Measurements from ENCODE around the gene UBE2R2. TPM values are rescaled to one million over a fixed set of nuclear protein-coding genes. Genes with fewer than 3 reads are reported as not detected.
A peak's percentile ranks its signal among the peaks of the same experiment; 100 is the strongest.
"Not testable (repeated sequence)": the region's sequence is repeated elsewhere in the genome, so short reads cannot be mapped to it uniquely, and the experiment has no call there.

UBE2R2 gene
- total RNA-seq, 3 donors from 2014 or later, result 25.9 to 31.9 (median 26.6) TPM

DNA sequence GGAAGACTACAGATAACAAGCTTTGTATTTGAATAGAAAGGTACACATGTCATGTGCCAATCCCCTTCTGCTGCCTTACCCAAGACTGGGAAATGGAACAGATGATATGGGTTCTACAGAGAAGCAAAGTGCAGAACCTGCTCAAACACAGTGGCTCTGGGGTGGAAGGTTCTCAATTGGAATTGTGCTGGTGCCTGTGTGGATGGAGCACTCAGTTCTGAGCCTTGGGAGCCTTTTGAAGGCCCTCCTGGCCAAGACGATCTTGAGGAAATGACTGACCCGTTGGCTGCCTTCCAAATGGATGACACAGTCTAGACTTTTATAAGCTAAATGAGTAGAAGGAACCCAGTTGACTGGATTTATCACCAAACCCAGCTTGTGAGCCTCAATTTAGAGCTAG, 25.8 kb upstream of the UBE2R2 start:
- Mint-ChIP-seq H3K36me3 (ENCODE audit: insufficient read depth) (no peaks in the 10 kb centered on the region), H3K4me1 (ENCODE audit: low read depth) (no peaks in the 10 kb centered on the region), H3K27me3 (ENCODE audit: low read depth) (peaks cover 10% of the 10 kb centered on the region), H3K4me3 (no peak overlapping the region), H3K9me3 (no peaks in the 10 kb centered on the region)
- DNase-seq, result no peak
- ATAC-seq, result no peak

GRCh38 chr9:33793496-33793895, 23.5 kb upstream of the UBE2R2 start:
- ATAC-seq; H3K4me3 Mint-ChIP-seq; DNase-seq; H3K36me3 Mint-ChIP-seq (ENCODE audit: insufficient read depth); H3K4me1 Mint-ChIP-seq (ENCODE audit: low read depth); H3K9me3 Mint-ChIP-seq: not testable (repeated sequence)
- H3K27me3 Mint-ChIP-seq (ENCODE audit: low read depth), result peaks cover 23% of the 10 kb centered on the region

DNA sequence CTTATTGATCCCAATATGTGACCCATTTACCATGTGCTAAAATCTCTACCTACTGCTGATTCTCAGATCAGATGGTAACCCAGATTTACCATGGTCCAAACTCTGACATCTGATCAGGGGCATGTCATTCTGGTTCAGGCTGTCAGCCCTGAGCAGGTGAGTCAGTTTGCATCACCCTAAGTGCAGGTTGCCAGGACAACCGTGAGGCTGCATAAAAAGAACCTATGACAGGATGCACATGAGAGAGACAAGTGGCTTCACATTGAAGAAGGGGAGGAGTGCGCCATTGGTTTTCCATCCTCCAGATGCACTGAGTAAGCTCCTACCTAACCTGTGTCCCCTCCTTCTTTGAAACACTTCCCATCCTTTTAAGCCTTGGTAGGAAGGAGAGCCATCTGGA, 22.4 kb upstream of the UBE2R2 start:
- ATAC-seq, result peak; percentile 53 to 63
- H3K9me3 Mint-ChIP-seq, result no peaks in the 10 kb centered on the region
- DNase-seq, result no peak
- H3K36me3 Mint-ChIP-seq (ENCODE audit: insufficient read depth), result no peaks in the 10 kb centered on the region
- no peaks in the 10 kb centered on the region for H3K4me1 Mint-ChIP-seq (ENCODE audit: low read depth)
- peaks cover 27% of the 10 kb centered on the region for H3K27me3 Mint-ChIP-seq (ENCODE audit: low read depth)
- H3K4me3 Mint-ChIP-seq, result no peak overlapping the region

DNA sequence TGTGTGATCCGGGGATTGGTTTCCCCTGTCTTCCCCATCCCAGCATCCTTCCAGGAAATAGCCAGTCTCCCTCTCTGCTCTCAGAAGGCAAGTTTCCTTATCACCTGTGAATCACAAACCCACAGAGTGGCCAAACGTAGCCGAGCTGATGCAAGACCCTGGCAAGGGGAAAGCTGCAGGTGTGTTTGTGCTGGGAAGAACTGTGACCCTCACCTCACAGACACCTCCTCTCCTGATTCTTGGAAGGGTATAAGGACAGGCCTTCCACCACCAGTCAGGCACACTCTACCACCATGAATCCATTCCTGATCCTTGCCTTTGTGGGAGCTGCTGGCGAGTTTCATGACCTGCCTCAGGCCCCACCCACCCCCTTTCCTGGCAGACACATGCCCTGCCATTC, 21.7 kb upstream of the UBE2R2 start, which contains the start of gene PRSS3:
TSS of gene PRSS3 (plus strand) at position 281 of the 400 bp plus-strand sequence. CDS start at position 294, 13 bp downstream.
- Mint-ChIP-seq H3K9me3 (no peaks in the 10 kb centered on the region), H3K27me3 (ENCODE audit: low read depth) (peaks cover 27% of the 10 kb centered on the region), H3K4me1 (ENCODE audit: low read depth) (no peaks in the 10 kb centered on the region), H3K36me3 (ENCODE audit: insufficient read depth) (no peaks in the 10 kb centered on the region), H3K4me3 (no peak within 1 kb of the TSS)
- ATAC-seq (no peak), DNase-seq (no peak)

DNA sequence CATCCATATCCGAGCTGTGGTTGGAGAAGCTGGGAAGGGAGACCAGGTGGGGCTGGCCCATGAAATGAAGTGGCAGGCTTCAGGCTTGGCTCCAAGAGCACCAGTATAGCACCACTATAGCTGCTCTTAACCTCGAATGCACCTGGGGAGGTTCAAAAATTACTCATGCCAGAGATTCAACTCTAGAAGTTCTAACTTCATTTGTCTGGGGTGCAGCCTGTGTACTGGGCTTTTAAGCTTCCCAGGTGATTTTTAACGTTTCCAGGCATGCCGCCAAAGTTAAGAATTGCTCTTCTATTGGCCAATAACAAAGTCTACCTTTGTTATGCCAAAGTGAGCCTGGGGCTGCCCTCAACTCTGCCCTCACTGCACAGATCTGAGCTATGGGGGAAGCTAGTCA, 21.1 kb upstream of the UBE2R2 start:
- ATAC-seq, result no peak

DNA sequence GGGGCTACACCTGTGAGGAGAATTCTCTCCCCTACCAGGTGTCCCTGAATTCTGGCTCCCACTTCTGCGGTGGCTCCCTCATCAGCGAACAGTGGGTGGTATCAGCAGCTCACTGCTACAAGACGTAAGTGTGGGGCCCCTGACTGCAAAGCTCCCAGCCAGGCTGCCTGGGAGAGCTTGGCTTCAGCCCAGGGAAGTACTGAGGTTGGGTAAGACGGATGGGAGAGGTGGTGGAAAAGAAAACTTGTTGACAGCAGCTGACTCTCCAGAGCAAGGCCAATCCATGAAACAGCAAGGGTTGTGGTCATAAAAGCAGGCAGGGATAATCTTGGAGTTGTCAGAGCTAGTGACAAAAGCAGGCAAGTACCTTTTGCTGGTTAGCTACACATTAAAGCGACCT, 20.3 kb upstream of the UBE2R2 start:
- not testable (repeated sequence) for H3K36me3 Mint-ChIP-seq (ENCODE audit: insufficient read depth); H3K9me3 Mint-ChIP-seq; H3K4me1 Mint-ChIP-seq (ENCODE audit: low read depth); H3K4me3 Mint-ChIP-seq; ATAC-seq; DNase-seq
- peaks cover 22% of the 10 kb centered on the region for H3K27me3 Mint-ChIP-seq (ENCODE audit: low read depth)

More for the DNA sequence above, 21.1 kb upstream of the UBE2R2 start:
- no peaks in the 10 kb centered on the region for H3K36me3 Mint-ChIP-seq (ENCODE audit: insufficient read depth)
- DNase-seq, result no peak
- no peaks in the 10 kb centered on the region for H3K9me3 Mint-ChIP-seq
- H3K4me3 Mint-ChIP-seq, result no peak overlapping the region
- peaks cover 27% of the 10 kb centered on the region for H3K27me3 Mint-ChIP-seq (ENCODE audit: low read depth)
- H3K4me1 Mint-ChIP-seq (ENCODE audit: low read depth), result no peaks in the 10 kb centered on the region

GRCh38 chr9:33797837-33798236, 19.1 kb upstream of the UBE2R2 start:
- Mint-ChIP-seq H3K27me3 (ENCODE audit: low read depth) (peaks cover 22% of the 10 kb centered on the region), H3K9me3 (no peaks in the 10 kb centered on the region), H3K4me3 (no peak overlapping the region), H3K4me1 (ENCODE audit: low read depth) (no peaks in the 10 kb centered on the region), H3K36me3 (ENCODE audit: insufficient read depth) (no peaks in the 10 kb centered on the region)
- DNase-seq, result no peak
- ATAC-seq, result no peak

- H3K4me3 Mint-ChIP-seq, result no peak overlapping the region
- H3K36me3 Mint-ChIP-seq (ENCODE audit: insufficient read depth), result no peaks in the 10 kb centered on the region
- H3K27me3 Mint-ChIP-seq (ENCODE audit: low read depth), result peaks cover 22% of the 10 kb centered on the region
- no peak for ATAC-seq
- DNase-seq, result no peak
- H3K9me3 Mint-ChIP-seq, result no peaks in the 10 kb centered on the region
- H3K4me1 Mint-ChIP-seq (ENCODE audit: low read depth), result no peaks in the 10 kb centered on the region
Measured at GRCh38 chr9:33798545-33798944, 18.4 kb upstream of the UBE2R2 start.

- Mint-ChIP-seq H3K9me3 (no peaks in the 10 kb centered on the region), H3K36me3 (ENCODE audit: insufficient read depth) (no peaks in the 10 kb centered on the region), H3K4me3 (no peak overlapping the region), H3K27me3 (ENCODE audit: low read depth) (peaks cover 19% of the 10 kb centered on the region), H3K4me1 (ENCODE audit: low read depth) (no peaks in the 10 kb centered on the region)
- ATAC-seq (no peak), DNase-seq (no peak)
Measured at GRCh38 chr9:33799928-33800704, 16.8 kb upstream of the UBE2R2 start.

DNA sequence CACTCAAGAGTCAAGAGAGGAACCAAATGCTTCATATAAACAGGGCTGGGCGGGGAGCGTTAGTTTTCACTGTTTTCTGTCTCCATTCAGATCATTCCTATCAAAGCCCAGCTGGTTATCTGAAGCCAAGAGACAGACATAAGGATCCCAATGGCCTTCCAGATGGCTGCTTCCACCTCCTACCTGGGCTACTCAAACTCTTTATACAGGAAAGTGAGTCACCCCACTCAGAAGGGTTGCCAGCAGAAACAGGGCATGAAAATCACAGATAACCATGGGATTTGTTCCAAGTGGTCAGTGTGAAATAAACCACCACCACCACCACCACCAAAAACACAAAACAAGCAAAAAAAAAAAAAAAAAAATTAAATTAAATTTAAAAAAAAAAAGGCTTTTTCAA, 16.1 kb upstream of the UBE2R2 start:
- H3K4me1 Mint-ChIP-seq (ENCODE audit: low read depth), result no peaks in the 10 kb centered on the region
- ATAC-seq (no peak), DNase-seq (no peak)
- H3K36me3 Mint-ChIP-seq (ENCODE audit: insufficient read depth), result no peaks in the 10 kb centered on the region
- H3K27me3 Mint-ChIP-seq (ENCODE audit: low read depth), result peaks cover 17% of the 10 kb centered on the region
- no peak overlapping the region for H3K4me3 Mint-ChIP-seq
- no peaks in the 10 kb centered on the region for H3K9me3 Mint-ChIP-seq

DNA sequence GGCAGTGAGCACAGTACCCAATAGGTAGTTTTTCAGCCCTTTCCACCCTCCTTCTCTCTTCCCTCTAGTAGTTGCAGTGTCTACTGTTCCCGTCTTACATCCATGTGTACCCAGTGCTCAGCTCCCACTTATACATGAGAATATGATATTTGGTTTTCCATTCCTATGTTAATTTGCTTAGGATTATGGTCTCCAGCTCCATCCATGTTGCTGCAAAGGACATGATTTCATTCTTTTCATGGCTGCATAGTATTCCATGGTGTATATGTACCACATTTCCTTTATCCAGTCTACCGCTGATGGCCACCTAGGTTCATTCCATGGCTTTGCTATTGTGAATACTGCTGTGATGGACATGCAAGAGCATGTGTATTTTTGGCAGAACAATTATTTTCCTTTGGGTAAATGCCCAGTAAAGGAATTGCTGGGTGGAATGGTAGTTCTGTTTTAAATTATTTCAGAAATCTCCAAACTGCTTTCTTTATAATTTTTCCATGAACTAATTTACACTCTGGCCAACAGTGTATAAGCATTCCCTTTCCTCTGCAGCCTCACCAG, 14.9 kb upstream of the UBE2R2 start:
- H3K36me3 Mint-ChIP-seq (ENCODE audit: insufficient read depth); ATAC-seq; H3K4me1 Mint-ChIP-seq (ENCODE audit: low read depth); H3K4me3 Mint-ChIP-seq; H3K9me3 Mint-ChIP-seq; DNase-seq: not testable (repeated sequence)
- peaks cover 14% of the 10 kb centered on the region for H3K27me3 Mint-ChIP-seq (ENCODE audit: low read depth)

DNA sequence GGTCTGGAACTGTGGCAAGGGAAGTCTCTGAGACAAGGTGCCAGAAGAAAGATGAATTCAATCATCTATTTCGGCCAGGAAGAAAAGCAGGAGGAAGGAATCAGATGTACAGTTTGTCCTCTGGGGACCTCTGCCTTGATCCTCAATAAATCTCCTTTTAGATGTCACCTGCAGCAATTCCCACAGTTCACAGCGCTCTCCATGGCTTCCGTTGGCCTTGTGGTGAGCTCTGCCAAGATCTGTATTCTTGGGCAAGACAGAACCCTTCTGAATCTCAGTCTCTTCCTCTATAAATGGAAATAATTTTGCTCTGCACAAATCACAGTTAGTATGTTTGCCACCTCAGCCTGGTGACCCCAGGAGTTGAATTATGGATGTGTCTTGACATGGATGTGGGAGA, 12.8 kb upstream of the UBE2R2 start:
- ATAC-seq; DNase-seq; H3K4me1 Mint-ChIP-seq (ENCODE audit: low read depth); H3K36me3 Mint-ChIP-seq (ENCODE audit: insufficient read depth); H3K4me3 Mint-ChIP-seq; H3K27me3 Mint-ChIP-seq (ENCODE audit: low read depth); H3K9me3 Mint-ChIP-seq: not testable (repeated sequence)

DNA sequence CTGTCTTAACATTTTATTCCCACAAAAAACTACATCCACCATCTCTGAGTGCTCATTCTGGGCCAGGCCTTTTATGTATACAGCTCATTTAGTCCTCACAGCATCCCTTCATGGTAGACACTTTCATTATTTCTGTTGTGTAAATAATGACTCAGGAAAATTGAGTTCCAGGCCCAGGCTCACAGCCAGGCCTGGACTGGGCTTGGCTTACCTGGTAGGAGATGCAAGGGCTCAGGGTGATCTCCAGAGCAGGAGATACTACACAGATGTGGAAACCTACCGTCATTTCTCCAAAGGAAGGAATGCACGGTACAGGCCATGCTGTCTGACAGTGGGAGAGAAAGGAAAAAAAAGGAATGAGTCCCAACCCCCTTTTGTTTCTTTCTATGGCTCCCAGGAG, 9.8 kb upstream of the UBE2R2 start:
- not testable (repeated sequence) for ATAC-seq; H3K4me3 Mint-ChIP-seq; H3K9me3 Mint-ChIP-seq; H3K36me3 Mint-ChIP-seq (ENCODE audit: insufficient read depth); H3K27me3 Mint-ChIP-seq (ENCODE audit: low read depth); DNase-seq; H3K4me1 Mint-ChIP-seq (ENCODE audit: low read depth)

DNA sequence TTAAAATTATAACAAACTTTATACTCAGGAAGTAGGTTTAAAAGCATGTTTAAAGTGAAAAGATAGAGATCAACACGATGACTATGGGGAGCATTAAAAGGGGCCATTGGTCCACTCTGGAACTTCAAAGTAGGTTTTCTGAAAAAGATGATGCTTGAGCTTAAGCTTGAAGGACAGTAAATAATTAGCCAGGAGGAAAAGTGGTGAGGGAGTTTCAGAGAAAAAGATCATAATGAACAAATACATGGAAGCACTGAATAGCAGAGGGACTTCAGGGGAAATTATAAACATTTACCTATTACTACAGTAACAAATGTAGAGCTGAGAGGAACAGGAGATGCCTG, 8.0 kb upstream of the UBE2R2 start:
- H3K27me3 Mint-ChIP-seq (ENCODE audit: low read depth); H3K9me3 Mint-ChIP-seq; ATAC-seq; DNase-seq; H3K4me3 Mint-ChIP-seq; H3K4me1 Mint-ChIP-seq (ENCODE audit: low read depth); H3K36me3 Mint-ChIP-seq (ENCODE audit: insufficient read depth): not testable (repeated sequence)

DNA sequence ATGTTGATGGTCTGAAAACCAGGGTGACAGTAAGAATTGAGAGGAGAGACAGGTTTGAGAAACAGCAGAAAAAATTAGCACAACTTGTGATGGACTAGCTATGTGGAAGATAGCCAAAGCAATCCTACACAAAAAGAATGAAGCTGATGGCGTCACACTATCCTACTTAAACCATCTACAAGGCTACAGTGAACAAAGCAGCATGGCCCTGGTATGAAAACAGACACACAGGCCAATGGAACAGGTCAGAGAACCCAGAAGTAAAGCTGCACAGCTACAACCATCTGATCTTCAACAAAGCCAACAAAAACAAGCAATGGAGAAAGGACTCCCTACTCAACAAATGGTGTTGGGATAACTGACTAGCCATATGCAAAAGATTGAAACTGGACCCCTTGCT, 7.5 kb upstream of the UBE2R2 start:
- DNase-seq, result no peak
- no peaks in the 10 kb centered on the region for H3K36me3 Mint-ChIP-seq (ENCODE audit: insufficient read depth)

More for the DNA sequence above, 7.5 kb upstream of the UBE2R2 start:
- no peaks in the 10 kb centered on the region for H3K9me3 Mint-ChIP-seq
- H3K4me1 Mint-ChIP-seq (ENCODE audit: low read depth), result peaks cover 8% of the 10 kb centered on the region
- H3K27me3 Mint-ChIP-seq (ENCODE audit: low read depth), result no peaks in the 10 kb centered on the region
- H3K4me3 Mint-ChIP-seq, result no peak overlapping the region
- no peak for ATAC-seq
